ENCODE measurements around the gene NSG2.
"Not testable (repeated sequence)": the region's sequence is repeated elsewhere in the genome, so short reads cannot be mapped to it uniquely, and the experiment has no call there.

The NSG2 gene

DNA sequence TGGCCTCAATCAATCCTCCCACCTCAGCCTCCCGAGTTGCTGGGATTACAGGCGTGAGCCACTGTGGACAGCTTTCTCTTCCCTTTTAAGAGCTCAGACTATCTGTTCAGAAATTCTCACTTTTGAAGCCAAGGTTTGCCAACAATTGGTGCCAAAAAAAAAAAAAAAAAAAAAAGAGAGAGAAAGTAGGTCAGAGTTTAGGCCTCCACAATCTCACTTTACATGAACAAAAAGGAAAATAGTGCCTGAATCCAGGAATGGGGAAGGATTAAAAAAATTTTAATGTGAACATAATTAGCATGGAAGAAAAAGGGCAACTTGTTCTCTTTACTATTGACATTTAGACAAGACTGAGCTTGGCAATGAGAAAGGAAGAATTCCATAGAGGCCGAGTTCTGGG is 94.1 kb downstream of the NSG2 start:
- H3K27ac ChIP-seq = no peak overlapping the region
- TF ChIP-seq CTCF (IDR thresholded peaks at IDR 0.05) = no peak
- H3K9me3 ChIP-seq = no peaks in the 10 kb centered on the region
- no peaks in the 10 kb centered on the region for H3K27me3 ChIP-seq
- no peak overlapping the region for H3K4me3 ChIP-seq (ENCODE audit: low read depth in 1 of 2, low read length in 1 of 2)
- no peaks in the 10 kb centered on the region for H3K36me3 ChIP-seq
- no peaks in the 10 kb centered on the region for H3K4me1 ChIP-seq (ENCODE audit: control insufficient read depth in 1 of 2, insufficient read depth in 1 of 2, low read depth in 1 of 2, low read length in 1 of 2)

DNA sequence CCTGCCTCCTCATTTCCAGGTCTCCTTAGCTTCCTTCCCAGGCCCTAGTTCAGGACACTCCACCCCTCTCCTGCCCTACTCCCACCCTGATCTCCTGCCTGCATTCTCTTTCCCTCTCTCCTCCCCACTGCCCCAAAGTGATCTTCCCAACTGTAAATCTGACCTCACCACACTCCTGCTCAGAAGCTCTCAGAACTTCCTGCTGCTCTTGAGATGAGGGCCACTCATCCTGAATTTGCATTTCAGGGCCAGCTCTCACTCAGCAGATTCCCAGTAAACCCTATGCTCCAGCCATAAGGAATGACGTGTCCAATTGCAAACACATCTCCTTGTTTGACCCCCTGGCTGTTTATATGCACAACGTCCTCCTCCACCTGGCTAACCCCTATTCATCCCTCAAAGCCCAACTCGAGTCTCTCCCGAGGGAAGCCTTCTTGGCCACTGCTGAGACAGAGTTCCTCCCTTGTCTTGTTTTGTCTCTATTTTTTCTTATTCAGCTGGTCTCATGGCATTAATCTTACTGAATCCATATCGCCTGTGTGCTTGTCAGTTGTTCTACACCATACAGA is 95.0 kb downstream of the NSG2 start:
- no peak overlapping the region for H3K27ac ChIP-seq
- no peak for TF ChIP-seq CTCF (IDR thresholded peaks at IDR 0.05)
- H3K4me3 ChIP-seq (ENCODE audit: low read depth in 1 of 2, low read length in 1 of 2) = no peak overlapping the region
- H3K27me3 ChIP-seq = no peaks in the 10 kb centered on the region
- no peaks in the 10 kb centered on the region for H3K36me3 ChIP-seq
- H3K4me1 ChIP-seq (ENCODE audit: control insufficient read depth in 1 of 2, insufficient read depth in 1 of 2, low read depth in 1 of 2, low read length in 1 of 2) = no peaks in the 10 kb centered on the region
- no peaks in the 10 kb centered on the region for H3K9me3 ChIP-seq

- no peak for TF ChIP-seq CTCF (IDR thresholded peaks at IDR 0.05)
- H3K36me3 ChIP-seq = no peaks in the 10 kb centered on the region
- H3K27ac ChIP-seq = no peak overlapping the region
- no peak overlapping the region for H3K4me3 ChIP-seq (ENCODE audit: low read depth in 1 of 2, low read length in 1 of 2)
- no peaks in the 10 kb centered on the region for H3K4me1 ChIP-seq (ENCODE audit: control insufficient read depth in 1 of 2, insufficient read depth in 1 of 2, low read depth in 1 of 2, low read length in 1 of 2)
- no peaks in the 10 kb centered on the region for H3K9me3 ChIP-seq
- H3K27me3 ChIP-seq = no peaks in the 10 kb centered on the region
Observed at GRCh38 chr5:174141398-174141797, 95.9 kb downstream of the NSG2 start.

DNA sequence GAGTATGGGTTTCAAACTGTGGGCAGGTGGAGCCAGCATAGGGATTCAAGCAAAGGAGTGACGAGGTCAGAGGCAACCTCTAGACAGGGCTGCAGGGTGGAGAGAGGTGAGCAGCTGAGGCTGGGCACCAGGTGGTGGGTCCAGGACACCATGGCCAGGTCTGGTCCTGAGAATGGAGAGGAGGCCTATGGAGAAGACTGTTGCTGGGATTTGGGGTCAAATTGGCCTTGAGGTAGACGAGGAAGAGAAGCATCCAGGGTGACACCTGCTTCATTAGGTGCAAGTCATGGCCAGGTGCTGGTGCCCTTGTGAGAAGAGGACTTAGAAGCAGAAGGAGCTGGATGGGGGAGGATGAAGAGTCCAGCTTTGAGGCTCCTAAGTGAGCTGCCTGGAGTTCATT is 99.6 kb downstream of the NSG2 start:
- Histone ChIP-seq H3K36me3 (no peaks in the 10 kb centered on the region), H3K9me3 (no peaks in the 10 kb centered on the region), H3K4me3 (ENCODE audit: low read depth in 1 of 2, low read length in 1 of 2) (no peak overlapping the region), H3K4me1 (ENCODE audit: control insufficient read depth in 1 of 2, insufficient read depth in 1 of 2, low read depth in 1 of 2, low read length in 1 of 2) (no peaks in the 10 kb centered on the region), H3K27ac (no peak overlapping the region), H3K27me3 (no peaks in the 10 kb centered on the region)
- no peak for TF ChIP-seq CTCF (IDR thresholded peaks at IDR 0.05)

DNA sequence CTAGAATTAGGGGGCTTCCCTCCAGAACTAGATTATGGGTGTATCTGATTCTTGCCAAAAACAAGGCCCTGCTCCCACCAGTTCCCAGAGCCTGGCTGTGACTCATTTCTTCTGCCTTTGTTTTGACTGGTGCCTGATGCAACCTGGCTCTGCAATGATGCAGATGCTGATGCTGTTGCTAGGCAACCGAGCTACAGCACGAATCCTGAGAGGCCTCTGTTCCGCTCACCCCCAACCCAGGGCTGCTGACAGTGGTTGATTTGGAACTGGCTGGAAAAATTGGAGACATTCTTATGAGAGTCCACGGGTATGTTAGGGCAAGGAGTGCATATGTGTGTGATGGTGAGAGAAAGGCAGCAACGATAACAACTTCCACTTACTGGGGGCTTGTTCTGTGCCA is 100.3 kb downstream of the NSG2 start:
- Histone ChIP-seq H3K9me3 (no peaks in the 10 kb centered on the region), H3K4me3 (ENCODE audit: low read depth in 1 of 2, low read length in 1 of 2) (no peak overlapping the region), H3K4me1 (ENCODE audit: control insufficient read depth in 1 of 2, insufficient read depth in 1 of 2, low read depth in 1 of 2, low read length in 1 of 2) (no peaks in the 10 kb centered on the region), H3K27ac (no peak overlapping the region), H3K36me3 (no peaks in the 10 kb centered on the region), H3K27me3 (no peaks in the 10 kb centered on the region)
- no peak for TF ChIP-seq CTCF (IDR thresholded peaks at IDR 0.05)

DNA sequence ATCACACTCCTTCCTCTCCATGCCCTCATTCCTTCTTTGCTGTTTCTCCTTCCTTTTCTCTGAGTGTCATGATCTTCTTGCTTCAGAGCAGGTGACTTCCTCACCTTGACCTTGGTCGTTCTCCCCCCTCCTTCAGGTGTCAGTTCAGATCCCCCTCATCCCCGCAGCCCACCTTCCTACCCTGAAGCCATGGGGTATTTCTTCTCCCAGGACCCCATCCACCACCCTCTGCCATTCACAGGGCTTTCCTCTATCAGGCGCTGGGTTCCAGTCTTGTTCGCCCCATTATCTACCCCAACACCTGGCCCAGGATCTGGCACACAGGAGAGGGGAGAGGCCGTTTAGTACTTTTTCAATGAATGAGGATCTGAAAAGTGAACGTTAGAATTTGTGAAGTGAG is 101.0 kb downstream of the NSG2 start:
- Histone ChIP-seq H3K36me3 (no peaks in the 10 kb centered on the region), H3K27ac (no peak overlapping the region), H3K4me3 (ENCODE audit: low read depth in 1 of 2, low read length in 1 of 2) (no peak overlapping the region), H3K27me3 (no peaks in the 10 kb centered on the region), H3K4me1 (ENCODE audit: control insufficient read depth in 1 of 2, insufficient read depth in 1 of 2, low read depth in 1 of 2, low read length in 1 of 2) (no peaks in the 10 kb centered on the region), H3K9me3 (no peaks in the 10 kb centered on the region)
- TF ChIP-seq CTCF (IDR thresholded peaks at IDR 0.05) = no peak

DNA sequence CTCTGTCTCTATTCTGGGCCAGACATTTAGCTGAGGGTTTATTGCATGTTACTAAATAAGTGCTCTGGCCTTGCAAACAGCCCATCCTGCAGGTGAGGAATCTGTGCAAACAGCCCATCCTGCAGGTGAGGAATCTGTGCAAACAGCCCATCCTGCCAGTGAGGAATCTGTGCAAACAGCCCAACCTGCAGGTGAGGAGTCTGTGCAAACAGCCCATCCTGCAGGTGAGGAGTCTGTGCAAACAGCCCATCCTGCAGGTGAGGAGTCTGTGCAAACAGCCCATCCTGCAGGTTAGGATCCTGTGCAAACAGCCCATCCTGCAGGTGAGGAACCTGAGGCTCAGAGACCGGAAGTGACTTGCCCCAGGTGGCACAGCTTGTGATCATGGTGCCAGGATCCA is 101.5 kb downstream of the NSG2 start:
- not testable (repeated sequence) for H3K27ac ChIP-seq; H3K36me3 ChIP-seq; H3K9me3 ChIP-seq; H3K4me1 ChIP-seq (ENCODE audit: control insufficient read depth in 1 of 2, insufficient read depth in 1 of 2, low read depth in 1 of 2, low read length in 1 of 2); H3K4me3 ChIP-seq (ENCODE audit: low read depth in 1 of 2, low read length in 1 of 2); H3K27me3 ChIP-seq
